Mucosa of rectum (tissue), 2 donors: Measurements from ENCODE around the gene IL1RAPL1.

Experiments used
- H3K27ac ChIP-seq, 2 donors: one replicate each; pipeline ENCODE4 v1.7.0; 2013; ENCODE audit warnings: inconsistent platforms in 2 of 2, low read depth in 2 of 2, low read length in 2 of 2
- H3K27me3 ChIP-seq, 2 donors: one replicate each; pipeline ENCODE4 v1.7.0; 2013; ENCODE audit warnings: low read length in 2 of 2; ENCODE audit not compliant: control insufficient read depth in 2 of 2, insufficient read depth in 2 of 2
- H3K36me3 ChIP-seq, 2 donors: one replicate each; pipeline ENCODE4 v1.7.0; 2013; ENCODE audit warnings: low read length in 2 of 2; ENCODE audit not compliant: control insufficient read depth in 2 of 2, insufficient read depth in 2 of 2
- H3K4me1 ChIP-seq, 2 donors: one replicate each; pipeline ENCODE4 v1.7.0; 2013; ENCODE audit warnings: low read length in 2 of 2, mild to moderate bottlenecking in 1 of 2; ENCODE audit not compliant: control insufficient read depth in 2 of 2, insufficient read depth in 2 of 2
- H3K4me3 ChIP-seq, 2 donors: one replicate each; pipeline ENCODE4 v1.7.0; 2013; ENCODE audit warnings: low read length in 2 of 2
- H3K9ac ChIP-seq, 2 donors: one replicate each; pipeline ENCODE4 v1.7.0; 2013; ENCODE audit warnings: low read length in 2 of 2, low read depth in 1 of 2, mild to moderate bottlenecking in 1 of 2
- H3K9me3 ChIP-seq, 2 donors: one replicate each; pipeline ENCODE4 v1.7.0; 2013; ENCODE audit warnings: low read length in 2 of 2; ENCODE audit not compliant: control insufficient read depth in 2 of 2
- donor health status: healthy.
- donor health status: Normal muscosa, but diverticular disease.

Gene IL1RAPL1

GRCh38 chrX:29196501-29196900 lies 609.3 kb downstream of the IL1RAPL1 start:
- no peak overlapping the region for H3K9ac ChIP-seq
- no peaks in the 10 kb centered on the region for H3K27me3 ChIP-seq
- no peaks in the 10 kb centered on the region for H3K4me1 ChIP-seq
- H3K27ac ChIP-seq: no peak overlapping the region
- H3K4me3 ChIP-seq: no peak overlapping the region
- no peaks in the 10 kb centered on the region for H3K9me3 ChIP-seq
- H3K36me3 ChIP-seq: no peaks in the 10 kb centered on the region

- no peak overlapping the region for H3K27ac ChIP-seq
- no peaks in the 10 kb centered on the region for H3K4me1 ChIP-seq
Observed at GRCh38 chrX:29215251-29215650, 628.0 kb downstream of the IL1RAPL1 start.

GRCh38 chrX:29225670-29226069 lies 638.4 kb downstream of the IL1RAPL1 start:
- H3K9ac ChIP-seq: no peak overlapping the region
- no peaks in the 10 kb centered on the region for H3K4me1 ChIP-seq
- H3K9me3 ChIP-seq: no peaks in the 10 kb centered on the region
- H3K36me3 ChIP-seq: no peaks in the 10 kb centered on the region
- no peak overlapping the region for H3K27ac ChIP-seq
- no peaks in the 10 kb centered on the region for H3K27me3 ChIP-seq
- no peak overlapping the region for H3K4me3 ChIP-seq

More at GRCh38 chrX:29215251-29215650, 628.0 kb downstream of the IL1RAPL1 start:
- H3K4me3 ChIP-seq: no peak overlapping the region
- H3K27me3 ChIP-seq: no peaks in the 10 kb centered on the region
- H3K9ac ChIP-seq: no peak overlapping the region
- H3K36me3 ChIP-seq: no peaks in the 10 kb centered on the region
- no peaks in the 10 kb centered on the region for H3K9me3 ChIP-seq

- no peaks in the 10 kb centered on the region for H3K4me1 ChIP-seq
- H3K27me3 ChIP-seq: no peaks in the 10 kb centered on the region
- no peaks in the 10 kb centered on the region for H3K9me3 ChIP-seq
- H3K27ac ChIP-seq: no peak overlapping the region
- H3K9ac ChIP-seq: no peak overlapping the region
- H3K36me3 ChIP-seq: no peaks in the 10 kb centered on the region
- H3K4me3 ChIP-seq: no peak overlapping the region
Observed at GRCh38 chrX:29229802-29230201, 642.6 kb downstream of the IL1RAPL1 start.

- no peaks in the 10 kb centered on the region for H3K9me3 ChIP-seq
- no peaks in the 10 kb centered on the region for H3K27me3 ChIP-seq
- no peak overlapping the region for H3K27ac ChIP-seq
- no peak overlapping the region for H3K4me3 ChIP-seq
- H3K4me1 ChIP-seq: no peaks in the 10 kb centered on the region
- H3K36me3 ChIP-seq: no peaks in the 10 kb centered on the region
- no peak overlapping the region for H3K9ac ChIP-seq
Observed at GRCh38 chrX:29231800-29232199, 644.6 kb downstream of the IL1RAPL1 start.

- H3K4me3 ChIP-seq: no peak overlapping the region
- H3K27ac ChIP-seq: no peak overlapping the region
- H3K36me3 ChIP-seq: no peaks in the 10 kb centered on the region
- H3K9ac ChIP-seq: no peak overlapping the region
- H3K4me1 ChIP-seq: no peaks in the 10 kb centered on the region
- no peaks in the 10 kb centered on the region for H3K27me3 ChIP-seq
- H3K9me3 ChIP-seq: no peaks in the 10 kb centered on the region
Observed at GRCh38 chrX:29233592-29234183, 646.4 kb downstream of the IL1RAPL1 start.

- Histone ChIP-seq H3K27me3 (no peaks in the 10 kb centered on the region), H3K9ac (no peak overlapping the region), H3K4me1 (no peaks in the 10 kb centered on the region), H3K27ac (no peak overlapping the region), H3K4me3 (no peak overlapping the region), H3K9me3 (no peaks in the 10 kb centered on the region), H3K36me3 (no peaks in the 10 kb centered on the region)
Observed at GRCh38 chrX:29237972-29238371, 650.7 kb downstream of the IL1RAPL1 start.

GRCh38 chrX:29241809-29242208 lies 654.6 kb downstream of the IL1RAPL1 start:
- Histone ChIP-seq H3K9ac (no peak overlapping the region), H3K4me1 (no peaks in the 10 kb centered on the region), H3K4me3 (no peak overlapping the region), H3K27ac (no peak overlapping the region), H3K9me3 (no peaks in the 10 kb centered on the region), H3K27me3 (no peaks in the 10 kb centered on the region), H3K36me3 (no peaks in the 10 kb centered on the region)

- no peak overlapping the region for H3K4me3 ChIP-seq
- H3K27ac ChIP-seq: no peak overlapping the region
- no peaks in the 10 kb centered on the region for H3K9me3 ChIP-seq
- no peaks in the 10 kb centered on the region for H3K27me3 ChIP-seq
- H3K36me3 ChIP-seq: no peaks in the 10 kb centered on the region
- no peak overlapping the region for H3K9ac ChIP-seq
- no peaks in the 10 kb centered on the region for H3K4me1 ChIP-seq
Observed at GRCh38 chrX:29242856-29243255, 655.6 kb downstream of the IL1RAPL1 start.

GRCh38 chrX:29243942-29244341 lies 656.7 kb downstream of the IL1RAPL1 start:
- no peaks in the 10 kb centered on the region for H3K9me3 ChIP-seq
- H3K27me3 ChIP-seq: no peaks in the 10 kb centered on the region
- H3K9ac ChIP-seq: no peak overlapping the region

GRCh38 chrX:29254515-29254914 lies 667.3 kb downstream of the IL1RAPL1 start:
- H3K9me3 ChIP-seq: no peaks in the 10 kb centered on the region

More at GRCh38 chrX:29243942-29244341, 656.7 kb downstream of the IL1RAPL1 start:
- Histone ChIP-seq H3K4me1 (no peaks in the 10 kb centered on the region), H3K4me3 (no peak overlapping the region), H3K27ac (no peak overlapping the region), H3K36me3 (no peaks in the 10 kb centered on the region)

More at GRCh38 chrX:29254515-29254914, 667.3 kb downstream of the IL1RAPL1 start:
- Histone ChIP-seq H3K36me3 (no peaks in the 10 kb centered on the region), H3K27me3 (no peaks in the 10 kb centered on the region), H3K4me1 (no peaks in the 10 kb centered on the region), H3K9ac (no peak overlapping the region), H3K4me3 (no peak overlapping the region), H3K27ac (no peak overlapping the region)
